ENCODE results near the gene BCAS1.
"Not testable (repeated sequence)": the region's sequence is repeated elsewhere in the genome, so short reads cannot be mapped to it uniquely, and the experiment has no call there.

Gene BCAS1

DNA sequence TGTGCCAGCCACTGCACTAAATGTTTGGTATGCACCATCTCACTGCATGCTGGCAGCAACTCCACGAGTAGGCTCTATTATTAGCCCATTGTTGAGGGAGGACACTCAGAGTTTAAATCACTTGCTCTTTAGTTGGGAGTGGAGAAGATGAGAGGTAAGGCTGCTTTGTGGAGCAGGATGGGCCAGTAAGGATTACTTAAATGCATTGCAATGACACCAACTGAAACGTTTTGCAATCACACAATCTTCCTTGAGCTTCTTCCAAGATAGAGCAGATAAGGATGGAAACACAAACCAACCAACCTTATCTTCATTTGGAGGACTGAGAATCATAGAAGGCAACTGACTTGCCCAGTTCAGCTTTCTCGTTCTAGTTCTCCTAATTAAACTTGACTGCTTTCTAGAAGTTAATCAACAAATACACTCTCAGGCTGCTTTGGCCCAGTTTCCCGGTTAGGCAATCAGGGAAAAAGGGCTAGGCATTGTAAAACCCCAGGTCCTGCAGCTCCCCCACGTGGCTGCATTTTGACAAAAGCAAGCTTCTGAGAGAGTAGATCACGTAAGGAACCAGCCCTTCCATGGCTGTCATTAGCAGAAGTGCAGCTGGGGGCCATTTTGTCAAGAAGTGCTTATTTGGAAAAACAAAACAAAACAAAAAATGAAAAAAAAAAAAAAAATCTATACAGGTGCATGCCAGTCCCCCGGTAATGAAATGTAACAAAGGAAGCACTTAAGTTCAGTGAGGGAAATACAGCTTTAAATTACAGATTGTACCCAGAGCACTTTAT lies 130.6 kb downstream of the BCAS1 start:
- TF ChIP-seq POLR2A (IDR thresholded peaks at IDR 0.05; ENCODE audit: low read length): no peak
- TF ChIP-seq GATA1 (IDR thresholded peaks at IDR 0.05; ENCODE audit: low read depth, low read length): no peak
- peak; percentile 91 to 92 for DNase-seq

DNA sequence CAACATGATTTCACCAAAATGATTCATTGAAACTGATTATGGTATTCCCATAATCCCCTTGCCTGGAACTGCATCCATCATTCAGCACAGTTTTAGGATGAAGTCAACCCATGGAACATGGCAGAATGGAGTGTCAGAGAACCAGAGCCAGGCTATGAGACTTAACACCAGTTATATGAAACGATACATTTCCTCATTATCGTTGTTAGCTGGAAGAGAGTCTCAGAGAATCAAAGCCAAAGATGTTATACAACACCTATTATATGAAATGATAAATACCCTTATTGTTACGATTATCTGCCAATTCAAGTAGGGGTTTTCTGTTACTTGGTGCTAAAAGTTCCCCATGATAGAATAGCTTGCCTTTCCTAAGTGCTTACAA lies 131.2 kb downstream of the BCAS1 start:
- no peak for DNase-seq
- TF ChIP-seq POLR2A (IDR thresholded peaks at IDR 0.05; ENCODE audit: low read length) (no peak), GATA1 (IDR thresholded peaks at IDR 0.05; ENCODE audit: low read depth, low read length) (no peak)

DNA sequence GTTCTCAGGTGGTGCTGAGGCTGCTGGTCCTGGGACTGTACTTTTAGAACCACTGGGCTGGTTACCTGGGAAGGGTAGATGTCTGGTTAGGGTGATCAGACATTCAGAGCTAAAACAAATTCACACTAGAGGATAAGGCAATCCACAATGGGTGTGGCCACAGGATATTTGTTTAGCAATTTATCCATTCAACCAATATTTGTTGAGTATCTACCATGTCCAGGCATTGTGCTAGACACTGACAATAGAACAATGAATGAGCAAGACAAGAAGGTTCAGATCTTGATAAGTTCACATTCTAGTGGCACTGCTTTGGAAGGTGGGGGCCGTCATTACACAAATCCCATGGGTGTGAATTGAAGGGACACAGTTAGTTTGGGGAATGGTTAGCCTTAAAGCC lies 131.7 kb downstream of the BCAS1 start:
- peak in 1 of 2 experiments; percentile 15 for DNase-seq
- no peak for TF ChIP-seq POLR2A (IDR thresholded peaks at IDR 0.05; ENCODE audit: low read length)
- no peak for TF ChIP-seq GATA1 (IDR thresholded peaks at IDR 0.05; ENCODE audit: low read depth, low read length)

DNA sequence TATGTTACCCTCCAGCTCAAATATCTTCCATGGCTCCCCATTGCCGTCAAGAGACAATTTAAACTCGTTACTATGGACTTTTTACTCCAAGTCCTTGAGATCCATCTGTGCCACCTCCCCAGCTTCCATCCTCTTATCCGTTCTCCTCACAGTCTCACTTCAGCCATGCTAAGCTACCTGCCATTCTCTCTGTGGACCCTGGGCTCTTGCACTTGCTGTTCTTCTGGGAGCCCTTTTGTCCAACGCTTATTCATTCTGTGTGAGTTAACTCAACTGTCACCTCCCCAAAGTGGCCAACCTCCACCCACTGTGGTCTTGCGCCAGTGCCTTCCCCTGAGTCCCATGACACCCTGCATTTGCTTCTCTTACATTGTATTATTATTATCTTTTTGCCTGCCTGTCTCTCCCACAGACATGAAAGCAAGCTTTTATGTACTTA lies 132.4 kb downstream of the BCAS1 start:
- peak; percentile 49 to 69 for DNase-seq
- TF ChIP-seq GATA1 (IDR thresholded peaks at IDR 0.05; ENCODE audit: low read depth, low read length): no peak

DNA sequence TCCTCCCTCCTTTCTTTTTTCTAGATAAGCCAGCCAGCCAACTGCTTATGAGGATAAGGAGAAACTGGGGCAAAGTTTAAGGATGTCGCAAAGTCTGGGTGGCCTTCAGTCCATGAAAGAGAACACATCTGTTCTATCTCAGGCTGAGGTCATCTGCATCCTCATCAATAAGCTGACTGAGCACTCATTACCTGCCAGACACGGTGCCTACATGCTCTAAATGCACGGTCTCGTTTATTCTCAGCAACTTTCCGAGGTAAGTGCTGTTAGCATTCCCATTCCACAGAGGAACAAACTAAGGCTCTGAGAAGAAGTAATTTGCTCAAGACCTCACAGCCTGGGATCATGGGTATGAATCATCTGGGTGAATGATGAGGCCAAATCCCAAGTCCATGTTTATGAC lies 133.1 kb downstream of the BCAS1 start:
- DNase-seq: peak; percentile 86 to 89
- TF ChIP-seq POLR2A (IDR thresholded peaks at IDR 0.05; ENCODE audit: low read length): no peak
- TF ChIP-seq GATA1 (IDR thresholded peaks at IDR 0.05; ENCODE audit: low read depth, low read length): no peak

DNA sequence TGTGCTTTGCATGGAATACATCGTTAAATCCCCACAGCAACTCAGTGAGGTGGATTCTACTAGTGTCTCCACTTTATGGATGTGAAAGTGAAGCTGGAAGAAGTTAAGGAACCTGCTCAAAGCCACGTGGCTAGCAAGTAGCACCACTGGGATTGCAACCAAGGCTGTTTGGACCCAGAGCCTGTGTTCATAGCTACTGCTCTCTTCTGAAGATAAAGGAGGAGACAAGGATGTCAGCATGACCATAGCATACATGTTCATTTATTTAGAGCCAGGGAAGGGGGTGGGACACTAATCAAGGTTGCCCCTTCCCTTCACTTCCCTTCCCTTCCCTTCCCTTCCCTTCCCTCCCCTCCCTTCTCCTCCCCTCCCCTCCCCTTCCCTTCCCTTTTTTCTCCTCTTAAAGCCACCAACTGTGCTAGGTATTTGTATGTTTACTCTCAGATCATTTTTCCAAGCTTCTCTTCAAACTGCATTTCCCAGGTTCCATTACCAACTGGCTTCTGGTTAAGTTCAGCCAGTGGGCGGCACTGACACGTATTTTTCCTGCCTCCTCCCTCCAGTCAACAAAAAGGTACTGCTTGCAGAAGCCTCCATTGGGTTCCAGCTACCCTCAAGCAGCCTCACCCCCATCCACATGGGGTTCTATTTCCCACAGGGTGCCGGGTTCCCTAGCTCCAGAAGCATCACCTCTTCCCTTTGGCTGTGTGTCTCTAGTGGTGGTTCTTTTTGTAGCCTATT lies 134.9 kb downstream of the BCAS1 start:
- DNase-seq: peak; percentile 45 to 62

DNA sequence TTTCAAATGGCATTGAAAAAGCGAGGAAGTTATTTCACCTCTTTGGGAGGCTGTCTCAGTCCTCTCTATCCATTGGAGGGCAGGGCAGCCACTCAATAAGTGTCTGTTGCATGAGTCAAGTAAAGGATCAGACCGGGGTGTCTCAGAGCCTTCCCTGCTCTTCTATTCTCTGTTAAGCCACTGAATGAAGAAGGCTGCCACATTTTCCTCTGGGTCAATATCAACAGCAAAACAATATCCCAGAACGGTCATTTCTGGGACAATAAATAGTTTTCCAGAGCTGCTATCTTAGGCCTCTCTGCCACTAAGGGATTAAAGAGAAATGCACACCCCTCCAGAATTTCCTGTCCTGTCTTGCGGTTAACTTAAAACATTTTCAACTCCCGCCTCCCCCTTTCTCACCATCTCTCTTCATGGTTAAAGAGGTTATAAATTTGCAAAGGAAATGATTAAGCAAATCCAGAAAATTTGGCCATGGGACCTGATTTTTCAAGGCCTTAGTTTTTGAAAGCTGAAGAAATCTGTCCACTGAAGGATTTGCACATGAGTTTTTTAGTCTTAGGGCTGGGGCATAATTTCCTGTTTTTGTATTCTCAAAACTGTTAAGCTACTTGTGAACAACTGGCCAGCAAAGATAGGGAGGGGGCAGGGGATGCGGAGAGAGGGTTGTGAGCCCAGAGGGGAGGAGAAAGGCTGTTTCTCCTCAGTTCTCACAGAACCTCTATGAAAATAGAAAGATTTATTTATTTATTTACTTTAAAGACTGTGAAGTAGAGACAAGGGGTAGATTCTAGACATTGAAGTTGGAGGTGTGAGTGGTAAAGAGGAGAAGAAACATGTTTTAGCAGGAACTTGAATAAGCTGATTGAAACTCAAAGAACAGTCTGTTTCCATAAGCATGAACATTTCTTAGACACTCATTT lies 135.7 kb downstream of the BCAS1 start:
- DNase-seq: peak; percentile 73 to 81
- TF ChIP-seq POLR2A (IDR thresholded peaks at IDR 0.05; ENCODE audit: low read length): no peak
- TF ChIP-seq GATA1 (IDR thresholded peaks at IDR 0.05; ENCODE audit: low read depth, low read length): no peak

More for the DNA sequence above, 134.9 kb downstream of the BCAS1 start:
- TF ChIP-seq GATA1 (IDR thresholded peaks at IDR 0.05; ENCODE audit: low read depth, low read length) (no peak), POLR2A (IDR thresholded peaks at IDR 0.05; ENCODE audit: low read length) (no peak)

DNA sequence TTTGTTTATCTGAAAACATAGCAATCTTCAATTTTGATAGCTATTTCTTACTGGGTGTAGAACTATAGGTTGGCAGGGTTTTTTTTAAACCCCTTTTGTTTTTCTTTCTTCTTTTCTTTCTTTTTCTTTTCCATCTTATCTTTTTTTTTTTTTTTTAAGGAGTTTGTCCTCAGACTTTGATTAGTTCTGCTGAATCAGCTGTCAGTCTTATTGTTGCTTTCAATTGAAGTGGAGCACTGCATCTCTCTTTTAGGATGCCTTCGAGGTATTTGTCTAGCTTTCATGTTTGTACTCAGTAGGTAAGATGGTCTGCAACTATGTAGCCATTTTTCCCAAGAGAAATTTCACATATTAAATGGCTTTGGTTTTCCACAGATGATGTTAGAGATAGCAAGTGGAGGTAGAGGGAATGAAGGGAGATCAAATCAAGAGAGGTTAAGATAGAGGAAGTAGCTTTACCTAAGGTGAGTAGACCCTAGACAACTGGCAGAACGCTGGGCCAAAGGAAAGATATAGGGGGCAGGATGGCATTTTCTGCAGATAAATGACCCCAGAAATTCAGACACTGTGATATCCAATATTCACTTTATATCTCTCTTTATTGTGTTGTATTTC lies 137.1 kb downstream of the BCAS1 start:
- TF ChIP-seq GATA1 (IDR thresholded peaks at IDR 0.05; ENCODE audit: low read depth, low read length) (no peak), POLR2A (IDR thresholded peaks at IDR 0.05; ENCODE audit: low read length) (no peak)
- DNase-seq: no peak

DNA sequence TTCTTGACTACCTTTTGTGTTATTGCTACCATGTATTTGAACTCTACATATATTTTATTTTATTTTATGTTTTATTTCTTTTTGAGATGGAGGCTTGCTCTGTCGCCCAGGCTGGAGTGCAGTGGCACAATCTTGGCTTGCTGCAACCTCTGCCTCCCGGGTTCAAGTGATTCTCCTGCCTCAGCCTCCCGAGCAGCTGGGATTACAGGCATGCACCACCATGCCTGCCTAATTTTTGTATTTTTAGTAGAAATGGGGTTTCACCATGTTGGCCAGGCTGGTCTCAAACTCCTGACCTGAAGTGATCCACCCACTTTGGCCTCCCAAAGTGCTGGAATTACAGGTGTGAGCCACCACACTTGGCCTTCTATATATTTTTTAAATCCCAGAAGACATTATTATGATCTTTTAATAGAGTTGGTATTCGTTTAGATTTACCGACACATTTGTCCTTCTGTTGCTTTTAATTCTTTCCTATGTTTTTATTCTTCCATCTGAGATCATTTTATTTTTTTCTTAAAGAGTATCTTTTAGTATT lies 137.7 kb downstream of the BCAS1 start:
- not testable (repeated sequence) for DNase-seq

DNA sequence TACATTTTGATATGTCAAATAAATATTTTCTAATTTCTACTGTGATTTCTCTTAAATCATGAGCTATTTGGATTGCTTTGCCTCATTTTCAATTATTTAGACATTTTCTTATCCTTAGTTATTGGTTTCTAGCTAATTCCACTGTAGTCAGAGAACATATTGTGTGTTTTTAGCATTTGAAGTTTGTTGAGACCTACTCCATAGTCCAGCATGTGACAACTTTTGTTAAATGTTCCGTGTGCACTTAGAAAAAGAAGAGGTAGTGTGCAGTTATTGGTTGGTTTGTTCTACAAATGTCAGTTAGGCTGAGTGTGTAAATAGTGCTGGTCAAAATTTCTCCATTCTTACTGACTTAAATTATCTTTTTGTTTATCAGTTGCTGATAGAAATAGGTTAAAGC lies 138.8 kb downstream of the BCAS1 start:
- no peak for DNase-seq
- TF ChIP-seq GATA1 (IDR thresholded peaks at IDR 0.05; ENCODE audit: low read depth, low read length) (no peak), POLR2A (IDR thresholded peaks at IDR 0.05; ENCODE audit: low read length) (no peak)

DNA sequence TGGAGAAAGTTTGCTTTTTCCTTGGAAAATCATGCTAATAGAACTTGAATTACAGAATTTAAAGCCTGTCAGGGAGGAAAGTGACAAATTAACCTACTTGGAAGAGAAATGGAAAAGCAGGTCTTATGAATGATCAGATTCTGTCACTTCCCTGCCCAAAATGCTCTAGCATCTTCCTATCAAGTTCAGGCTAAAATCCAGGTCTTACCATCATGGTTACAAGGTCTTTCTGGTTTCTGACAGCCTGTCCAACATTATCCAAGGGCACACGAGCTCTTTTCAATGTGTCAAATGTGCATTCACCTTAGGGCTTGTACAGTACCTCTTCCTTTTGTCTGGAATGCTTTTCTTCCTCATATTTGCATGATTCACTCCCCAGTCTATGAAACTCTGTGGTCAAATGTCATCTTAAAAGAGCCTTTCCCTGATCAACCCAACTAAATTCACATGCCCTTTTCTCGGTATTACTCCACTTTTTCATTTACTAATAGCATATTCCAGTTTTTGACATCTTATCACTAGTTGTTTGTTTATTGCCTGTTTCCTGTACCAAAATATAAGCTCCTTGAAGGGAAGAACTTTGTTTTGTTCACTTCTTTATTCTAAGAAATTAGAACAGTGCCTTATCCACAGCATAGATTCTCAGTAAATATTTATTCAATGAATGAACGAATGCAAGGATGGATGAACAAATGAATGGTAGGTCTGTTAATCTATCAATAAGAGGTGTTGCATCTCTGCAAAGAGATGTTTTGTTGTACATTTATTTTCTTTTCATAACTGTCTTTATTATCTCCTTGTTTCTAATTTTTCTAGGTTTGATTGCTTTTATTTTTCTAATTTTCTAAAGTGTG lies 139.5 kb downstream of the BCAS1 start:
- TF ChIP-seq POLR2A (IDR thresholded peaks at IDR 0.05; ENCODE audit: low read length): no peak
- no peak for TF ChIP-seq GATA1 (IDR thresholded peaks at IDR 0.05; ENCODE audit: low read depth, low read length)
- no peak for DNase-seq

DNA sequence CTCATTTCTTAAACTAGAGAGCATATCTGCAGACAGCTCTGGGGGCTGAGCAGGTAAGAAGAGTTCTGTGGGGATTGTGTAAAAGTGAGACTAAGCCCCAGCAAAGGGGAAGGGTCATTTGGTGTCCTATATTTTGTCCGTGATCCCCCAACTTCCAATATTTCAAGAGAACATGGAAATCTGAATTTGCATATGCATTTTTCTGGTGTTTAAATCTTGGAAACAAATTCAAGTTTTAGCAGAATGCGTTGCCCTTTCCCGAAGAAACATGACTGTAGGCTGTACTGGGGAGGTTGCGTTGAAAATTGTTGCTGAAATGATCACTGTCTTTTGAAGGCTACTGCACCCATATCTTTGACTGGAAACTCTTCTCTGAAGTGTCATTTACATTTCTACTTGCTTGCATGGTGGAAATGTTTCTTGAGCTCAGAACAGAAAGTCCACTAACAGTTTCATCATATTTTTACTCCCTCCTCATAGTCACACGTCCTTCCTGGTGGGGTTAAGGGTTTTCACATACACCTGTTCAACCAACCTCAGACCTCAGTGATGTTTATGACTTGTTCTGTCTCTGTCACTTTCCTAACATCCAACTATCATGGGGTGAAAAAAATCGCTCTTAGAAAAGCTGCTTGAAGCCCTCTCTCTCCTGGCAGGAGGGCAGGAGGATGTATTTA lies 140.3 kb downstream of the BCAS1 start:
- DNase-seq: no peak
- no peak for TF ChIP-seq POLR2A (IDR thresholded peaks at IDR 0.05; ENCODE audit: low read length)
- TF ChIP-seq GATA1 (IDR thresholded peaks at IDR 0.05; ENCODE audit: low read depth, low read length): no peak

Data from erythroblast (primary cell).